Sigmoid colon (tissue), 7 donors: ENCODE measurements around the gene CCT4. TPM values are rescaled to one million over a fixed set of nuclear protein-coding genes. Genes with fewer than 3 reads are reported as not detected.
A peak's percentile ranks its signal among the peaks of the same experiment; 100 is the strongest.
"Not testable (repeated sequence)": the region's sequence is repeated elsewhere in the genome, so short reads cannot be mapped to it uniquely, and the experiment has no call there.

ENCODE experiments used
- DNase-seq: peaks from one replicate; pipeline ENCODE4 v3.0.0-alpha.2; 2019
- H3K27ac ChIP-seq, 4 donors: fragments of 200-600 bp; sonication (generic); one replicate each; pipeline ENCODE4 v1.5.1; 2016 to 2019; ENCODE audit warnings: mild to moderate bottlenecking in 1 of 4
- H3K27me3 ChIP-seq, 3 donors: fragments of 200-600 bp; sonication (generic); one replicate each; pipeline ENCODE4 v1.5.1; 2019; ENCODE audit warnings: mild to moderate bottlenecking in 1 of 3
- H3K36me3 ChIP-seq, 4 donors: fragments of 200-600 bp; sonication (generic); one replicate each; pipeline ENCODE4 v1.5.1; 2016 to 2019
- H3K4me1 ChIP-seq, 4 donors: fragments of 200-600 bp; sonication (generic); one replicate each; pipeline ENCODE4 v1.5.1; 2017 to 2019
- H3K4me3 ChIP-seq, 4 donors: fragments of 200-600 bp; sonication (generic); one replicate each; pipeline ENCODE4 v1.5.1; 2017 to 2019; ENCODE audit warnings: mild to moderate bottlenecking in 2 of 4, moderate library complexity in 1 of 4
- H3K9me3 ChIP-seq, 4 donors: fragments of 200-600 bp in 3 of 4; sonication (generic) in 3 of 4; one replicate each; pipeline versions ENCODE4 v1.5.1 to v1.6.1; 2013 to 2019
- EP300 ChIP-seq, 4 donors: sonication (generic); formaldehyde crosslinking; IDR thresholded peaks; one replicate each; pipeline ENCODE4 v1.6.1; 2017; ENCODE audit warnings: antibody characterized with exemption in 4 of 4
- POLR2A ChIP-seq, 2 donors: fragments of 450-650 bp; IDR thresholded peaks; one replicate each; pipeline ENCODE4 v1.6.1; 2016; ENCODE audit warnings: antibody characterized with exemption in 2 of 2, mild to moderate bottlenecking in 2 of 2, moderate library complexity in 2 of 2
- POLR2AphosphoS5 ChIP-seq, 4 donors: sonication (generic); formaldehyde crosslinking; IDR thresholded peaks; one replicate each; pipeline ENCODE4 v1.6.1; 2017; ENCODE audit warnings: antibody characterized with exemption in 4 of 4
- WGBS, 2 donors: extraction: QIAGEN DNeasy Blood & Tissue Kit; methylation state at CpG; one replicate each; pipeline ENCODE4 v1.1.7; 2013; 5-methylcytosine and 5-hydroxymethylcytosine counted together
- intact Hi-C: fragments of 100-400 bp; cut with DNase I; formaldehyde crosslinking; loops from one replicate; pipeline ENCODE4 v1.15.1; 2023
- polyA plus RNA-seq, 3 donors: library from polyadenylated mRNA; stranded (reverse); fragments of 200-250 nt; gene quantifications; one replicate each; pipeline ENCODE4 v1.2.3, GENCODE V29; 2013
- total RNA-seq, 4 donors: library from RNA; depleted of rRNA; stranded (reverse); fragments of >200 nt; gene quantifications; one replicate each; pipeline ENCODE4 v1.1.0, GENCODE V29; 2016
- TF ChIP-seq, protein P1 (sequence below), 4 experiments: fragments of 450-650 bp in 3 of 4; fragments of 200-600 bp in 1 of 4; IDR thresholded peaks; one replicate each; pipeline ENCODE4 v1.5.1; 2016 to 2019; ENCODE audit warnings: antibody characterized with exemption in 4 of 4, mild to moderate bottlenecking in 3 of 4, moderate library complexity in 2 of 4
- donor health status: healthy with polysubstance abuse.
- donor health status: Bipolar disorder and iron deficiency.
- donor health status: healthy.

The CCT4 gene
- total and polyA plus RNA-seq, 7 donors, result 51.3 to 111 (median 94.7) TPM

DNA sequence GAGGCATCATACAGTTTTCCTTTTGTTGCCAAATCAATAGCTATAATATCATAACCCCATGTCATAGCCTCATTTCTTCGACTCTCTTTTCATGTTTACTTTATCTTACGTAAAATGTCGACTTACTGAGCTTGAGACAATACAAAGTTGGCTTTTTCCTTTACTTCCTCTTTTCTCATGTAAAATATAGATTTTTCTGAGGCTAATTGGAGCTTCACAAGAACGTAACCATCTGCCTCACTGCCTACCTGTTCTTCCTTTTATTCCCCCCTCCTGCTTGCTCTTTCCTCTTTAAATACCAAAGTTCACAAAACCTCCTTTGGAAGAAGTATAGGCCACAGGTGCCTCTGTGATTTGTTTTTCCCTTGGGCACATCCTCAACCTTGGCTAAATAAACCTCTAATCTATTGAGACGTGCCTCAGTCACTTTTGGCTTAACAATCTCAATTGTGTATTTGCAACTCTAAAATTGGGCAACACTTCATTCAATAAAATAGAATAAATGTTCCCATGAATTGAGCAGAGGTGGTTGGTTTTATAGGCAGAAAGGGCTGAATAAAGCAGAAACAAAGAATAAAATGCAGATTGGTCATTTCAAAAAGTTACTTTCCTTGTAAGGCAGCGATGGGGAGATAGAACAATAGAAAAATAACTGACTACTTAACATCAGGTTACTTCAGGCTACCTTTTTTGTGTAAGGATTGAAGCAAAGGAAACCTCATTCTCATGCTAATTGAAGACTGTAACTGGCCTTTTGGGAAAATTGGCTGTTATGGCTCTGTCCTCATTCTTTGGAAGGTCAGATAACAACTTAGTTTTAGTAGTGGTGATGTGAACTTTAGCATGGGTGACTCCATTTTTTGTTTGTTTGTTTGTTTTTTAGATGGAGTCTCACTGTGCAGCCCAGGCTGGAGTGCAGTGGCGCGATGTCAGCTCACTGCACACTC is 38.3 kb upstream of the CCT4 start:
- intact Hi-C loops, result no loop called here
- no peaks in the 10 kb centered on the region for H3K4me1 ChIP-seq
- H3K4me3 ChIP-seq, result no peak overlapping the region
- WGBS, 2 donors, result 83% methylated on average over 8 of the region's 8 CpGs
- no peak overlapping the region for H3K27ac ChIP-seq
- TF ChIP-seq POLR2A (IDR thresholded peaks at IDR 0.05) (no peak), EP300 (IDR thresholded peaks at IDR 0.05) (no peak), POLR2AphosphoS5 (IDR thresholded peaks at IDR 0.05) (no peak)
- TF ChIP-seq, protein P1, sequence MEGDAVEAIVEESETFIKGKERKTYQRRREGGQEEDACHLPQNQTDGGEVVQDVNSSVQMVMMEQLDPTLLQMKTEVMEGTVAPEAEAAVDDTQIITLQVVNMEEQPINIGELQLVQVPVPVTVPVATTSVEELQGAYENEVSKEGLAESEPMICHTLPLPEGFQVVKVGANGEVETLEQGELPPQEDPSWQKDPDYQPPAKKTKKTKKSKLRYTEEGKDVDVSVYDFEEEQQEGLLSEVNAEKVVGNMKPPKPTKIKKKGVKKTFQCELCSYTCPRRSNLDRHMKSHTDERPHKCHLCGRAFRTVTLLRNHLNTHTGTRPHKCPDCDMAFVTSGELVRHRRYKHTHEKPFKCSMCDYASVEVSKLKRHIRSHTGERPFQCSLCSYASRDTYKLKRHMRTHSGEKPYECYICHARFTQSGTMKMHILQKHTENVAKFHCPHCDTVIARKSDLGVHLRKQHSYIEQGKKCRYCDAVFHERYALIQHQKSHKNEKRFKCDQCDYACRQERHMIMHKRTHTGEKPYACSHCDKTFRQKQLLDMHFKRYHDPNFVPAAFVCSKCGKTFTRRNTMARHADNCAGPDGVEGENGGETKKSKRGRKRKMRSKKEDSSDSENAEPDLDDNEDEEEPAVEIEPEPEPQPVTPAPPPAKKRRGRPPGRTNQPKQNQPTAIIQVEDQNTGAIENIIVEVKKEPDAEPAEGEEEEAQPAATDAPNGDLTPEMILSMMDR (IDR thresholded peaks at IDR 0.05), result no peak
- no peaks in the 10 kb centered on the region for H3K27me3 ChIP-seq
- no peaks in the 10 kb centered on the region for H3K36me3 ChIP-seq
- no peak for DNase-seq
- H3K9me3 ChIP-seq, result no peaks in the 10 kb centered on the region

DNA sequence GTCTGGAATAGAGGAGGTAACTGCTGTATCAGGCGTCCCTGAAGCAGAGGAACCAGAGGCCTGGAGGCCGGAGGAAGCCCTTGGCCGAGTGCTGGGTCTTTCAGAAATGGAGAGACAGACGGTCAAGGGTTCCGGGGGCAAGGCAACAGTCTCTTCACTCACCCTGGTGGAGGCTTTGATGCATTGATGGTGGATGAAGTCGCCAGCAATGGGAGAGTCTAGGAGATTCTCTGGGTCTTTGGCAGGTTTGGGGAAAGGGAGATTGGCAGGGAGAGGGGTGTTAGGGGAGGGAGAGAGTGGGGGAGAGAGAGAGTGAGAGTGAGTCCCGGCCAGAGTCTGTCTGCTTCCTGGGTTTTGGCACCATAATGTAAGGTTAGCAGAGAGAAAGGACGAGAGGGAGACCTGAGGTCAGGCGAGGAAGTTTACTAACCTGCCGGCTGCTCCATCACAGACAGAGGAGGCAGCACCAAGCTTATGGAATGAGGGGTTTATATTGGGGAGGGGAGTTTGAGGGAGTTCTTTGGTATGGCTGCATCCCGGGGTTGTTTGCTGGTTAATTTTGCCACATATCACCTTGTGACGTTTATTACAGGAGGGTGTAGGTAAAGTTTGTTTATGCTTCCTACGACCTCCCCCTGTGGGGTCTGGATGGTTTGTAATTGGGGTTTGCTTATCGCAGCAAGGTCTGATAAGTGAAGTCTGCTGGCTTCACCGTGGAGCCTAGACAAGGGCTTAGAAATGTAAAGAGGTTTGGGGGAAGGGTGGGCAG is 36.6 kb upstream of the CCT4 start:
- H3K27ac ChIP-seq, result no peak overlapping the region
- no peak overlapping the region for H3K4me3 ChIP-seq
- TF ChIP-seq, protein P1 (IDR thresholded peaks at IDR 0.05), result no peak
- no peak for TF ChIP-seq POLR2AphosphoS5 (IDR thresholded peaks at IDR 0.05)
- no peak for TF ChIP-seq EP300 (IDR thresholded peaks at IDR 0.05)
- TF ChIP-seq POLR2A (IDR thresholded peaks at IDR 0.05), result no peak
- intact Hi-C loops, result no loop called here
- peaks cover 0 to 12% (median 6%) of the 10 kb centered on the region in 4 donors for H3K4me1 ChIP-seq
- 86 to 88% methylated on average over 15 of the region's 15 CpGs for WGBS, 2 donors
- no peaks in the 10 kb centered on the region for H3K27me3 ChIP-seq
- DNase-seq, result no peak
- no peaks in the 10 kb centered on the region for H3K9me3 ChIP-seq
- H3K36me3 ChIP-seq, result no peaks in the 10 kb centered on the region

DNA sequence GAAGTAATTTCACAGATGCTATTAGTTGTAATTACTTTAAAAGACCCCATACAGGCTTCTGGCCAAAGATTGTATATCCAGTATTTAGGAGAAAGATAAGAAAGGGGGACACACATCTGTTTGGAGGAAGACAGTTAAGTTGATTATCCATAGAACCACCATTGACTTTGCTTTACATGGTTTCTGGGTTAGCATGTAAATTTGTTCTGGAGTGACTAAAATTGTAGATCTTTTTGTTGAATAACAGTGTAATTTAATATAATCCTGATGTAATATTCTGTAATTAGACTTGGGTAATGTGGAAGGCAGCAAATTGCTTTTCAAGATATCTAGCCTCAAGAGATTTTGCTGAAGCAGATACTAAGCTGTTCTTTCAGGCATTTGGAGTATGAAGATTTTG is 34.3 kb upstream of the CCT4 start:
- no peak for DNase-seq
- TF ChIP-seq POLR2A (IDR thresholded peaks at IDR 0.05) (no peak), POLR2AphosphoS5 (IDR thresholded peaks at IDR 0.05) (no peak), EP300 (IDR thresholded peaks at IDR 0.05) (no peak)
- TF ChIP-seq, protein P1 (IDR thresholded peaks at IDR 0.05), result no peak
- Histone ChIP-seq H3K27me3 (no peaks in the 10 kb centered on the region), H3K4me3 (no peak overlapping the region), H3K36me3 (no peaks in the 10 kb centered on the region), H3K9me3 (no peaks in the 10 kb centered on the region), H3K4me1 (peaks cover 0 to 18% (median 14%) of the 10 kb centered on the region in 4 donors), H3K27ac (no peak overlapping the region)
- intact Hi-C loops, result no loop called here

GRCh38 chr2:61920548-61920947 is 32.1 kb upstream of the CCT4 start:
- intact Hi-C loops, result no loop called here
- Histone ChIP-seq H3K4me3 (no peak overlapping the region), H3K4me1 (peaks cover 0 to 18% (median 14%) of the 10 kb centered on the region in 4 donors), H3K36me3 (no peaks in the 10 kb centered on the region), H3K27me3 (no peaks in the 10 kb centered on the region), H3K27ac (peak overlapping the region in 1 of 4 donors; percentile 18), H3K9me3 (no peaks in the 10 kb centered on the region)
- 83 to 94% methylated on average over 1 of the region's 1 CpG for WGBS, 2 donors
- DNase-seq, result no peak
- TF ChIP-seq POLR2AphosphoS5 (IDR thresholded peaks at IDR 0.05) (no peak), POLR2A (IDR thresholded peaks at IDR 0.05) (no peak)
- TF ChIP-seq, protein P1 (IDR thresholded peaks at IDR 0.05), result no peak

DNA sequence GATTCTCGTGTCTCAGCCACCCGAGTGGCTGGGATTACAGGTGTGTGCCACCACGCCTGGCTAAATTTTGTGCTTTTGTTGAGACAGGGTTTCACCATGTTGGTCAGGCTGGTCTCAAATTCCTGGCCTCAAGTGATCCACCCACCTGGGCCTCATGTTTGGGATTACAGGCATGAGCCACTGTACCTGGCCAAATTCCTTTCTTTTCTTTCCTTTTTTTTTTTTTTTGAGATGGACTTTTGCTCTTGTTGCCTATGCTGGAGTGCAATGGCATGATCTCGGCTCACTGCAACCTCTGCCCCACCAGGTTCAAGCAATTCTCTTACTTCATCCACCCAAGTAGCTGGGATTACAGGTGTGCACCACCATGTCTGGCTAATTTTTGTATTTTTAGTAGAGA is 26.3 kb upstream of the CCT4 start:
- whole genome bisulfite sequencing, 2 donors, result 91 to 95% methylated on average over 4 of the region's 4 CpGs
- DNase-seq, H3K27ac ChIP-seq, H3K4me1 ChIP-seq, H3K27me3 ChIP-seq, H3K36me3 ChIP-seq, H3K9me3 ChIP-seq, H3K4me3 ChIP-seq: not testable (repeated sequence)
- intact Hi-C loops, result loop anchor here (5.0 kb wide), 1 partner anchor 283 kb away; the partner anchor contains the start of gene B3GNT2
